GM21576 (cell line): ENCODE data around the gene MRPL55.

Source experiments
- ATAC-seq: cut with Tn5 transposase; IDR thresholded peaks from one replicate; pipeline ENCODE4 v1.9.1; 2021; ENCODE audit warnings: mild to moderate bottlenecking, moderate library complexity; ENCODE audit not compliant: unreplicated experiment

The MRPL55 gene

GRCh38 chr1:228060458-228061190, 48.5 kb downstream of the MRPL55 start:
- ATAC-seq, result no peak

- ATAC-seq, result peak; percentile 51
These were observed 49.3 kb downstream of the MRPL55 start for GRCh38 chr1:228059634-228060457.

GRCh38 chr1:228058949-228059633, 50.0 kb downstream of the MRPL55 start:
- ATAC-seq, result peak; percentile 14

GRCh38 chr1:228058172-228058948, 50.7 kb downstream of the MRPL55 start:
- ATAC-seq, result no peak
